HG03354 (cell line): ENCODE data around the gene ASCL3.
"Not testable (repeated sequence)": the region's sequence is repeated elsewhere in the genome, so short reads cannot be mapped to it uniquely, and the experiment has no call there.

Experiments used
- ATAC-seq: cut with Tn5 transposase; IDR thresholded peaks from one replicate; pipeline ENCODE4 v1.9.1; 2021; ENCODE audit warnings: mild to moderate bottlenecking; ENCODE audit not compliant: unreplicated experiment, poor library complexity, severe bottlenecking

ASCL3 gene

DNA sequence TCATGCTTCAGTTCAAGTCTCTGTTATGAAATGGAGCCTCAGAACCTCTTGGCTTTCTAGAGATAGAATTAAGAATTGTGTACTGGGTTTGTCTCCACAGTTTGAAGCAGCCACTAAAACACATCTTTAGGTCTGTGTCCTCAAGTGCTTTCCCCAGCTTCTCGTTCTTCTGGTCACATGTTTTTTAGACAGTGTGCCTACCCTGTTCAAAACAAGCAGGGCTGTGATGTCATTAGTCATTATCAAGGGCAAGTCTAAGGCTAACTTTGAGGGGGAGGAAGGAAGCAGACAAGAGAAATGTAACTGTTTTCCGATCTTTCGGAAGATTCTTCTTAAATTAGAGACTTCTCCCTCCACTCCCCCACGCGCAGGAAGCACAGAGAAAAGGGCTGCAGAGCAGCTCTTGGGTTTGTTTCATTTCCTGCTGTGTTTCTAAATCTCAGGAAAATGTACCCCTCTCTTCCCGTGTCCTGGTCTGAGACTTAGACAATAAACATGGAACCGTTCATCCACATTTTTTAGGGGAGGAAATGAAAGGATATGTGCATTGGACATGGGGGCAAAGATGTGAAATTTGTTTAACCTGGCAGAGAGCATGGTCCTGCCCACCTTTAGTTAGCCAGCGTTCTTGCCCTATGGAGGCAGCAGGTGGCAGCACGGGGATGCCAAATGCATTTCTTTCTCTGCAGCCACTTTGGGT lies 28.7 kb downstream of the ASCL3 start:
- no peak for ATAC-seq

DNA sequence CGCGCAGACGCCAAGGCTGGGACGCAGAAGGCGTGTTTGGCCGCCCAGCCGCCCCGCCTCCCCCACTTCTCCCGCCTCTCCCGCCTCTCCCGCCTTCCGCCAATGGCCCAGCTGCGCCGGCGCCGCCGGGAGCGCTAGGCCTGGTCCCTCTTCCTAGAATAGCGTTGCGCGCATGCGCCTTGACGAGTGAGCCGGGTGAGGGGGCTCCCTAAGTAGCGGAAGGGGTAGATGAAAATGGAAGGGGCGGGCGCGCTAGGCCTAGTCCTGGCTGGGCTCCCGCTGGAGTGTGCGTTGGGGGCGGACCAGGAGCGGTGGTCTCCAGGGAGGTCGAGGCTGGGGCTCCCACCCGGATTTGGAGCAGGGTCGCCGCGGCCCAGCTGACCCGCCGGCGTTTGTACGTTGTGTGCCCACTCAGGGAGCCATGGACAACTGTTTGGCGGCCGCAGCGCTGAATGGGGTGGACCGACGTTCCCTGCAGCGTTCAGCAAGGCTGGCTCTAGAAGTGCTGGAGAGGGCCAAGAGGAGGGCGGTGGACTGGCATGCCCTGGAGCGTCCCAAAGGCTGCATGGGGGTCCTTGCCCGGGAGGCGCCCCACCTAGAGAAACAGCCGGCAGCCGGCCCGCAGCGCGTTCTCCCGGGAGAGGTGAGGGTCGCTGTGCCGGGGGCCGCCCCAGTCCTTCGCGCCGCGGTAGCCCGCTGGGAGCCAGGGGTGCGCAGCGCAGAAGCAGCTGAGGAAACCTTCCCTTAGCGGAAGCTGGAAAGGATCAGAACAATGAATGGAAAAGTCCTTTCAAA lies 31.6 kb downstream of the ASCL3 start, which contains the start of gene AKIP1:
AKIP1 (plus strand) TSS at position 161 of the 795 bp plus-strand sequence; CDS start at position 422, 261 bp downstream.
- peak; percentile 80 for ATAC-seq

DNA sequence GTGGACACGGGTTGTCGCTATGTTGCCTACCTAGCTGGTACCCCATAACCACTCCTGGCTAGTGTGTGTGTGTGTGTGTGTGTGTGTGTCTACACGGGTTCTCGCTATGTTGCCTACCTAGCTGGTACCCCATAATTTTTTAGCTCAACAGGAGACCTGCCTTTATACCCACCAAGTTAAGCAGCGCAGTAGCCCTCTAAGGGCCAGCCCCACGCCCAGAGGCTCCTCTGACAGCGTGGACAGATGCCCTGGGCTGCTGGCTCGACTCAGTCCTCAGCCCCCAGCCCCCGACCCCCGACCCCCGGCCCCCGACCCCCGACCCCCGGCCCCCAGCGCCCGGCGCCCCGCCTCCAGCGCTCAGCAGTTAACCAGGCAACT lies 32.2 kb downstream of the ASCL3 start:
- peak; percentile 25 for ATAC-seq

DNA sequence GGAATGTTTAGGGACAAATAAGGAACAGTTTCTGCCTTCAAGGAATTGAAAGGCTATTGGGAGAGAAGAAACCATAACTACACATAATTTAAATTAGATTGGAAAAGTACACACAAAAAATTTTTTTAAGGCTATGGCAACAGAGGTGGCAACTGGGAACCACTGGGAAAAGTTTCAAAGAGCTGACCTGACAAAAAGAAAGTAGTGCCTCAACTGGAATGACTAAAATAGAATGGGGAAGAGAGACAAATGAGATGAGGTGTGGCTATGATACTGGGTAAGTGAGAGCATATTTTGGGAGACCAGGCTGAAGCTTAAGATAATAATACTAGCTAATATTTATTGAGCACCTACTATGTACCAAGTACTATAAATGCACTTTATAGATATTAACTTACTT lies 34.7 kb downstream of the ASCL3 start:
- no peak for ATAC-seq

DNA sequence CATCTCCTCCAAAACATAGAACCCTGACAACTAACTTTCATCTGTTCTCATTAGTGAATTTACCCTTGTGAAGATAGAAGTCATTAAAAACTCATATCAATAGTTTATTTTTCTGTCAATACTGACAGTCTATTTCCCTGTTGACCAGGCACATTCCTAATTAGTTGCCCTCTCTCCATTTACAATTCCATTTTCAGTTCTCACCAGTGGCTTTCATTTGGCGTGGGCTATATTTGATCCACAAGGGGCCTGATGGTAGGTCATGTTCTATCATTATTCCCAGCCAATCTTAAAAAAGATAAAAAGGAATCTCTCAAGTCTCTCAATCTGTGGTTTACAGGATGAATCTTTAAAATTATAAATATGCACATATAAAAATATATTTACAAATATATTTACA lies 35.7 kb downstream of the ASCL3 start:
- no peak for ATAC-seq

DNA sequence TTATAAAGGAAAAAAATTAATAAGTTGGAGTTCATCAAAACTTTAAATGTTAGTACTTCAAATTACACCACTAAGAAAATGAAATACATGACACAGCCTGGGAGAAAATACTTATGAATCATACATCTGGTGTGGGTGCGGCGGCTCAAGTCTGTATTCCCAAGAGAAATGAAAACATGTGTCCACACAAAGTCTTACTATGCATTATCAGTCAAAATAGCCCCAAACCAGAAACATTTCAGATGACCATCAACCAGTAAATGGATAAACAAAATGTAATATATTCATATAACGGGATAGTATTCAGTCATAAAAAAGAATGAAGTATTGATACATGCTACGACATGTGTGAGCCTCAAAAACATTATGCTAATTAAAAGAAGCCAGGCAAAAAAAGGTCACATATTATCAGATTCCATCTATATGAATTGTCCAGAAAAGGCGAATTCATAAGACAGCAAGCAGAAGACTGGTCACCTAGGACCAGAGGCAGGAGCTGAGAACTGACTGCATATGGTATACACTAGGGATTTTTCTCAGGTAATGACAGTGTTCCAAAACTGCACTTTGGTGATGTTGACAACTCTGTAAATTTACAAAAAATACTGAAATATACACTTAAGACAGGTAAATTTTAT lies 37.2 kb downstream of the ASCL3 start:
- ATAC-seq, result no peak

DNA sequence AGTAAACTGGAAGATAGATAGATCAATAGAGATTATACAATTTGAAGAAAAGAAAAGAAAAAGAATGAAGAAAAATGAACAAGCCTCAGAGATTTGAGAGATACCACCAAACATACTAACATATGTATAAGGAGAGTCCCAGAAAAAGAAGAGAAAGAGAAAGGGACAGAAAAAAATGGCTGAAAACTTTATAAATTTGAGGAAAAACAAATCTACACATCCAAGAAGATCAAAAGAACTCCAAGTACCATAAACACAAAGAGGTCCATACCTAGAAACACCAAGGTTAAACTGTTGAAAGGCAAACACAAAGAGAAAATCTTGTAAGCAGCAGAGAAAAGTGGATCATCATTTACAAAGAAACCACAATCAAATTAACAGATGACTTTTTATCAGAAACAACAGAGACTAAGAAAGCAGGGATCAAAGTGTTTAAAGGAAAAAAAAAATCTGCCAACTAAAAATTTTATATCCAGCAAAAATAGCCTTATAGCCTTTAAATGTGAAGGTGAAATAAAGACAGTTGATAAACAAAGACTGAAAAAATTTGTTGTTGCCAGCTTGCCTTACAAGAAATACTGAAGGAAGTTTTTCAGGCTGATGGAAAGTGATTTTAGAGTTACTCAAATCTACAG lies 43.6 kb downstream of the ASCL3 start:
- no peak for ATAC-seq

DNA sequence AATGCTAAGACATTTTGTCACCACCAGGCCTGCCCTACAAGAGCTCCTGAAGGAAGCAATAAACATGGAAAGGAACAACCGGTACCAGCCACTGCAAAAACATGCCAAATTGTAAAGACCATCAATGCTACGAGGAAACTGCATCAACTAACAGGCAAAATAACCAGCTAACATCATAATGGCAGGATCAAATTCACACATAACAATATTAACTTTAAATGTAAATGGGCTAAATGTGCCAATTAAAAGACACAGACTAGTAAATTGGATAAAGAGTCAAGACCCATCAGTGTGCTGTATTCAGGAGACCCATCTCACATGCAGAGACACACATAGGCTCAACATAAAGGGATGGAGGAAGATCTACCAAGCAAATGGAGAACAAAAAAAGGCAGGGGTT lies 51.6 kb downstream of the ASCL3 start:
- not testable (repeated sequence) for ATAC-seq
